H9 (cell line): ENCODE measurements around the gene WDPCP. TPM values are rescaled to one million over a fixed set of nuclear protein-coding genes. Genes with fewer than 3 reads are reported as not detected.

Experiments
- DNase-seq: peaks from one replicate; pipeline ENCODE4 v3.0.0-alpha.2; 2017
- H2AFZ ChIP-seq: one replicate; pipeline ENCODE4 v1.6.1; 2013; ENCODE audit warnings: mild to moderate bottlenecking, low read length, control low read depth, moderate library complexity
- H2AK5ac ChIP-seq: 2 replicates; pipeline ENCODE4 v1.6.1; 2013; ENCODE audit warnings: low read length, control low read depth, mixed read lengths; ENCODE audit not compliant: insufficient read length
- H2BK120ac ChIP-seq: one replicate; pipeline ENCODE4 v1.6.1; 2013; ENCODE audit warnings: low read depth, mild to moderate bottlenecking, low read length, control low read depth, inconsistent platforms; ENCODE audit not compliant: poor library complexity, severe bottlenecking
- H2BK12ac ChIP-seq: 2 replicates; pipeline ENCODE4 v1.6.1; 2013; ENCODE audit warnings: low read length, control low read depth, mixed read lengths, low read depth; ENCODE audit not compliant: insufficient read length
- H2BK15ac ChIP-seq: 2 replicates; pipeline ENCODE4 v1.6.1; 2013; ENCODE audit warnings: low read depth, low read length, control low read depth
- H2BK20ac ChIP-seq: one replicate; pipeline ENCODE4 v1.6.1; 2013; ENCODE audit warnings: low read depth, mild to moderate bottlenecking, low read length, control low read depth, inconsistent platforms; ENCODE audit not compliant: poor library complexity, severe bottlenecking
- H2BK5ac ChIP-seq: 2 replicates; pipeline ENCODE4 v1.6.1; 2013; ENCODE audit warnings: low read length, control low read depth, mixed read lengths; ENCODE audit not compliant: insufficient read length
- H3K14ac ChIP-seq: 2 replicates; pipeline ENCODE4 v1.6.1; 2013; ENCODE audit warnings: low read length, control low read depth; ENCODE audit not compliant: insufficient read depth
- H3K18ac ChIP-seq: 2 replicates; pipeline ENCODE4 v1.6.1; 2013; ENCODE audit warnings: low read depth, mild to moderate bottlenecking, mixed read lengths, low read length, control low read depth; ENCODE audit not compliant: insufficient read length
- H3K23ac ChIP-seq: 2 replicates; pipeline ENCODE4 v1.6.1; 2013; ENCODE audit warnings: low read length, control low read depth, mixed read lengths, low read depth; ENCODE audit not compliant: insufficient read length
- H3K23me2 ChIP-seq: 2 replicates; pipeline ENCODE4 v1.6.1; 2013; ENCODE audit warnings: low read depth, mild to moderate bottlenecking, mixed read lengths, low read length, control low read depth; ENCODE audit not compliant: insufficient read length, poor library complexity, severe bottlenecking
- H3K27ac ChIP-seq: 2 replicates; pipeline ENCODE4 v1.5.1; 2013; ENCODE audit warnings: low read length, control low read depth, mixed read lengths, low read depth; ENCODE audit not compliant: insufficient read length
- H3K27me3 ChIP-seq: 2 replicates; pipeline ENCODE4 v1.6.1; 2013; ENCODE audit warnings: low read length, control low read depth, inconsistent platforms; ENCODE audit not compliant: insufficient read depth
- H3K4ac ChIP-seq: 2 replicates; pipeline ENCODE4 v1.6.1; 2013; ENCODE audit warnings: low read depth, mild to moderate bottlenecking, control low read depth, inconsistent platforms, low read length, moderate library complexity
- H3K4me1 ChIP-seq: 2 replicates; pipeline ENCODE4 v1.6.1; 2013; ENCODE audit warnings: low read length, control low read depth, inconsistent platforms; ENCODE audit not compliant: insufficient read depth
- H3K4me2 ChIP-seq: 2 replicates; pipeline ENCODE4 v1.6.1; 2013; ENCODE audit warnings: low read length, control low read depth, mixed read lengths; ENCODE audit not compliant: insufficient read length, insufficient read depth
- H3K56ac ChIP-seq: 2 replicates; pipeline ENCODE4 v1.6.1; 2013; ENCODE audit warnings: low read depth, mild to moderate bottlenecking, mixed read lengths, low read length, control low read depth; ENCODE audit not compliant: insufficient read length
- H3K79me1 ChIP-seq: 2 replicates; pipeline ENCODE4 v1.6.1; 2013; ENCODE audit warnings: low read depth, mild to moderate bottlenecking, moderate library complexity, low read length, control low read depth, inconsistent platforms; ENCODE audit not compliant: insufficient read depth, poor library complexity, severe bottlenecking
- H3K79me2 ChIP-seq: 2 replicates; pipeline ENCODE4 v1.6.1; 2013; ENCODE audit warnings: low read length, control low read depth, inconsistent platforms; ENCODE audit not compliant: insufficient read depth
- H3K9ac ChIP-seq: 2 replicates; pipeline ENCODE4 v1.6.1; 2013; ENCODE audit warnings: low read length, control low read depth, mixed read lengths; ENCODE audit not compliant: insufficient read length; ENCODE audit errors: extremely low read depth
- H3K9me3 ChIP-seq: one replicate; pipeline ENCODE4 v1.6.1; 2013; ENCODE audit warnings: low read depth, low read length, inconsistent platforms; ENCODE audit not compliant: control insufficient read depth
- H3T11ph ChIP-seq: one replicate; pipeline ENCODE4 v1.6.1; 2013; ENCODE audit warnings: mild to moderate bottlenecking, low read length, control low read depth, inconsistent platforms
- H4K20me1 ChIP-seq: one replicate; pipeline ENCODE4 v1.6.1; 2013; ENCODE audit not compliant: control insufficient read depth, insufficient read length, insufficient read depth
- H4K5ac ChIP-seq: 2 replicates; pipeline ENCODE4 v1.6.1; 2013; ENCODE audit warnings: low read depth, mild to moderate bottlenecking, mixed read lengths, low read length, control low read depth; ENCODE audit not compliant: insufficient read length
- H4K8ac ChIP-seq: replicated peaks from 2 replicates; pipeline ENCODE4 v1.6.1; 2013; ENCODE audit warnings: low read length, control low read depth, mixed read lengths, low read depth; ENCODE audit not compliant: insufficient read length
- H4K91ac ChIP-seq: 2 replicates; pipeline ENCODE4 v1.6.1; 2013; ENCODE audit warnings: low read depth, mild to moderate bottlenecking, moderate library complexity, mixed read lengths, low read length, control low read depth; ENCODE audit not compliant: insufficient read length
- H3K27ac Mint-ChIP-seq, 3 experiments: 2 replicates in 2 of 3; 3 replicates in 1 of 3; pipeline ENCODE4 v1.8.0; 2020 to 2021; ENCODE audit warnings: mixed read lengths in 3 of 3, mild to moderate bottlenecking in 1 of 3, moderate library complexity in 1 of 3
- H3K27me3 Mint-ChIP-seq: 2 replicates; pipeline ENCODE4 v1.8.0; 2021; ENCODE audit warnings: low read depth, mild to moderate bottlenecking, moderate library complexity, mixed read lengths
- H3K36me3 Mint-ChIP-seq, 3 experiments: 2 replicates in 2 of 3; 3 replicates in 1 of 3; pipeline ENCODE4 v1.8.0; 2020 to 2021; ENCODE audit warnings: low read depth in 3 of 3, mixed read lengths in 3 of 3; ENCODE audit not compliant: insufficient read depth in 1 of 3
- H3K4me1 Mint-ChIP-seq, 2 experiments: 2 replicates each; pipeline ENCODE4 v1.8.0; 2020; ENCODE audit warnings: mixed read lengths in 2 of 2
- H3K4me3 Mint-ChIP-seq, 2 experiments: 2 replicates in 1 of 2; 3 replicates in 1 of 2; pipeline ENCODE4 v1.8.0; 2020 to 2021; ENCODE audit warnings: mild to moderate bottlenecking in 2 of 2, mixed read lengths in 2 of 2, moderate library complexity in 1 of 2
- H3K9me3 Mint-ChIP-seq, 2 experiments: 2 replicates in 1 of 2; 3 replicates in 1 of 2; pipeline ENCODE4 v1.8.0; 2020; ENCODE audit warnings: mild to moderate bottlenecking in 2 of 2, mixed read lengths in 2 of 2, moderate library complexity in 1 of 2
- WGBS: extraction: QIAGEN DNeasy Blood & Tissue Kit; methylation state at CpG from one replicate; pipeline ENCODE4 v1.1.7; 2013; ENCODE audit warnings: missing lambda C conversion rate, low lambda C conversion rate, mixed read lengths; ENCODE audit not compliant: insufficient read length; ENCODE audit errors: extremely low coverage; 5-methylcytosine and 5-hydroxymethylcytosine counted together
- total RNA-seq: library from RNA; stranded (reverse); gene quantifications from 2 replicates; pipeline ENCODE4 v1.2.1, GENCODE V29; 2021
- TF ChIP-seq, protein P1 (sequence below): fragments of 200-600 bp; sonication (generic); conservative IDR thresholded peaks from 3 replicates; pipeline ENCODE4 v1.8.0; 2021; ENCODE audit warnings: antibody characterized with exemption, mild to moderate bottlenecking

WDPCP gene
- total RNA-seq, 1 experiment from 2014 or later = 22.4 TPM

DNA sequence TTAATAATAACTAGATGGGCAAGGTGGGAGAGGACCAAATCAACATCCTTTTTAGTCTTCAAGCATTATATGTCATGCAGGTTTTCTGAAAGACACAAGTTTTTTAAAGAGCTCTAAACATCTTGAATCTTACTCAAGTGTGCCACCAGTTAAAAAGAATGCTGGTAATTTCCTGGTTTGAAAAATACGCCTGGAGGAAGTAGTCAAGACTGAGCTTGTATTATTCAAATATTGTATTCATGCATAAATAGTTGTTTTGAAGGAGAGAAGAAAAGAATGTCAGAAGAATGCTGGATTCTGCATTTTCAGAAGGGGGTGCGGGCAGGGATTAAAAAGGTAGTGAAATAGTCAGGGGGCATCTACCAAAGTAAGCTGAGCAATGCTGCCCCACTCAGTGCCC is 90.7 kb downstream of the WDPCP start:
- H2AK5ac ChIP-seq = no peak overlapping the region
- no peak overlapping the region for H3T11ph ChIP-seq
- H3K27me3 ChIP-seq = no peaks in the 10 kb centered on the region
- no peaks in the 10 kb centered on the region for H3K23me2 ChIP-seq
- H3K79me2 ChIP-seq = peaks cover 3% of the 10 kb centered on the region; the same call in 1 of the 2 replicates
- no peak overlapping the region for H2BK120ac ChIP-seq
- H3K9me3 Mint-ChIP-seq = no peaks in the 10 kb centered on the region
- peak overlapping the region in 2 of 3 experiments; percentile 41 to 73; a peak in 4 of 7 replicates for H3K27ac Mint-ChIP-seq
- H3K9me3 ChIP-seq = no peaks in the 10 kb centered on the region
- no peaks in the 10 kb centered on the region for H4K20me1 ChIP-seq
- no peak overlapping the region for H4K5ac ChIP-seq
- H3K4me1 Mint-ChIP-seq = peaks cover 32 to 37% of the 10 kb centered on the region in 2 experiments
- WGBS = no CpG with 5 or more reads among the region's 2 CpGs
- no peak overlapping the region for H3K27ac ChIP-seq
- no peak overlapping the region for H3K56ac ChIP-seq
- no peak for DNase-seq
- H2BK20ac ChIP-seq = no peak overlapping the region
- no peak overlapping the region for H2BK5ac ChIP-seq
- no peaks in the 10 kb centered on the region; a peak in 2 of 7 replicates for H3K36me3 Mint-ChIP-seq
- no peak overlapping the region for H3K23ac ChIP-seq
- H3K9ac ChIP-seq = no peak overlapping the region
- no peak overlapping the region for H4K8ac ChIP-seq
- peaks cover 7% of the 10 kb centered on the region; the same call in 1 of the 2 replicates for H3K4me1 ChIP-seq
- H3K79me1 ChIP-seq = no peaks in the 10 kb centered on the region
- H3K27me3 Mint-ChIP-seq = no peaks in the 10 kb centered on the region
- no peak overlapping the region for H3K4me2 ChIP-seq
- no peak overlapping the region for H2AFZ ChIP-seq
- H2BK15ac ChIP-seq = no peak overlapping the region
- no peak overlapping the region for H3K14ac ChIP-seq
- no peak overlapping the region for H2BK12ac ChIP-seq
- H4K91ac ChIP-seq = no peak overlapping the region
- H3K18ac ChIP-seq = no peak overlapping the region
- TF ChIP-seq, protein P1, sequence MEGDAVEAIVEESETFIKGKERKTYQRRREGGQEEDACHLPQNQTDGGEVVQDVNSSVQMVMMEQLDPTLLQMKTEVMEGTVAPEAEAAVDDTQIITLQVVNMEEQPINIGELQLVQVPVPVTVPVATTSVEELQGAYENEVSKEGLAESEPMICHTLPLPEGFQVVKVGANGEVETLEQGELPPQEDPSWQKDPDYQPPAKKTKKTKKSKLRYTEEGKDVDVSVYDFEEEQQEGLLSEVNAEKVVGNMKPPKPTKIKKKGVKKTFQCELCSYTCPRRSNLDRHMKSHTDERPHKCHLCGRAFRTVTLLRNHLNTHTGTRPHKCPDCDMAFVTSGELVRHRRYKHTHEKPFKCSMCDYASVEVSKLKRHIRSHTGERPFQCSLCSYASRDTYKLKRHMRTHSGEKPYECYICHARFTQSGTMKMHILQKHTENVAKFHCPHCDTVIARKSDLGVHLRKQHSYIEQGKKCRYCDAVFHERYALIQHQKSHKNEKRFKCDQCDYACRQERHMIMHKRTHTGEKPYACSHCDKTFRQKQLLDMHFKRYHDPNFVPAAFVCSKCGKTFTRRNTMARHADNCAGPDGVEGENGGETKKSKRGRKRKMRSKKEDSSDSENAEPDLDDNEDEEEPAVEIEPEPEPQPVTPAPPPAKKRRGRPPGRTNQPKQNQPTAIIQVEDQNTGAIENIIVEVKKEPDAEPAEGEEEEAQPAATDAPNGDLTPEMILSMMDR = no peak
- no peak overlapping the region for H3K4ac ChIP-seq
- H3K4me3 Mint-ChIP-seq = no peak overlapping the region
